Immature natural killer cell (primary cell): ENCODE measurements around the gene PPP1R36. TPM values are rescaled to one million over a fixed set of nuclear protein-coding genes. Genes with fewer than 3 reads are reported as not detected.

Experiments
- DNase-seq, 3 donors: peaks; one replicate each; pipeline ENCODE4 v3.0.0; 2022; ENCODE audit warnings: mixed read lengths in 1 of 3
- H3K27ac Mint-ChIP-seq, 6 donors: one replicate each; pipeline ENCODE4 v1.8.0; 2020; ENCODE audit warnings: mixed read lengths in 6 of 6, mild to moderate bottlenecking in 5 of 6, inconsistent platforms in 4 of 6, moderate library complexity in 3 of 6
- H3K27me3 Mint-ChIP-seq, 3 donors: one replicate each; pipeline ENCODE4 v1.8.0; 2020 to 2021; ENCODE audit warnings: low read depth in 3 of 3, mild to moderate bottlenecking in 3 of 3, mixed read lengths in 3 of 3, moderate library complexity in 3 of 3, inconsistent platforms in 1 of 3
- H3K36me3 Mint-ChIP-seq, 3 donors: one replicate each; pipeline ENCODE4 v1.8.0; 2020; ENCODE audit warnings: mixed read lengths in 3 of 3, inconsistent platforms in 2 of 3, mild to moderate bottlenecking in 2 of 3
- H3K4me1 Mint-ChIP-seq, 2 donors: one replicate each; pipeline ENCODE4 v1.8.0; 2020; ENCODE audit warnings: inconsistent platforms in 2 of 2, mild to moderate bottlenecking in 2 of 2, mixed read lengths in 2 of 2, moderate library complexity in 1 of 2
- H3K4me3 Mint-ChIP-seq, 5 donors: one replicate each; pipeline ENCODE4 v1.8.0; 2020; ENCODE audit warnings: mild to moderate bottlenecking in 5 of 5, mixed read lengths in 5 of 5, inconsistent platforms in 3 of 5, moderate library complexity in 3 of 5
- H3K9me3 Mint-ChIP-seq, 6 donors: one replicate each; pipeline ENCODE4 v1.8.0; 2020; ENCODE audit warnings: mild to moderate bottlenecking in 6 of 6, mixed read lengths in 6 of 6, inconsistent platforms in 4 of 6, moderate library complexity in 3 of 6
- polyA plus RNA-seq, 3 donors: library from polyadenylated mRNA; unstranded; fragments of 300-500 nt; fragmentation: Illumina TruSeq; gene quantifications; one replicate each; pipeline ENCODE4 v1.2.3, GENCODE V29; 2021

PPP1R36 gene
- polyA plus RNA-seq, 3 donors from 2014 or later: 0.47 to 0.81 TPM; not detected in 1

DNA sequence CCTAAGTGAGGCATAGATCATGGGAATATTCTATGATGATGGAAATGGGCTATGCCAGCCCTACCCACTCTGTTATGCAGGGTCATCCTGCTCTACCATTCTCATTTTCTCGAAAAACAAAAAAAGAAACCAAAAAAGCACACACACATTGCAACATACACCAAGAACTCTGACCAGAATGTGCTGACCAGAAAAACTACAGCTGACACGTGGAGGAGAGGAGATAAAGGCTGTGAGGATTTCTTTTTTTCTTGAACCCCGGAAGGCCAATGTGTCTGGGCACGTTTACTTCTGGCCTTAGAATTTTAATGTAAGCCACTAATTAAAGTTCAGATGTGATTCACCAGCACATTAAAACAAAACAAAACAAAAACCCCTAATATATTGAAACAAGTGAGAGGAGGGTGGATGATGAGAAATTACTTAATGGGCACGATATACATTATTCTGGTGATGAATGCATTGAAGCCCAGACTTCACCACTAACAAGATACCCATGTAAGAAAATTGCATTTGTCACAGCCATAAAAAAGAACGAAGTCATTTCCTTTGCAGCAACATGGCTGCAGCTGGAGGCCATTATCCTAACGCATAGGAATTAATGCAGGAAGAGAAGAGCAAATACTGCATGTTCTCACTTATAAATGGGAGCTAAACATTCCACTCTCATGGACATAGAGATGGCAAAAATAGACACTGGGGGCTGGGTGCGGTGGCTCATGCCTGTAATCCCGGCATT, 88.1 kb downstream of the PPP1R36 start:
- DNase-seq: no peak
- peaks cover 0 to 4% (median 1%) of the 10 kb centered on the region in 3 donors for H3K27me3 Mint-ChIP-seq
- no peak overlapping the region for H3K27ac Mint-ChIP-seq
- no peak overlapping the region for H3K4me3 Mint-ChIP-seq
- no peaks in the 10 kb centered on the region for H3K9me3 Mint-ChIP-seq
- no peaks in the 10 kb centered on the region for H3K36me3 Mint-ChIP-seq
- H3K4me1 Mint-ChIP-seq: peaks cover 0 to 6% of the 10 kb centered on the region in 2 donors

GRCh38 chr14:64638625-64639024, 88.9 kb downstream of the PPP1R36 start:
- Mint-ChIP-seq H3K27me3 (peaks cover 0 to 4% (median 1%) of the 10 kb centered on the region in 3 donors), H3K27ac (no peak overlapping the region), H3K36me3 (no peaks in the 10 kb centered on the region), H3K9me3 (no peaks in the 10 kb centered on the region), H3K4me3 (no peak overlapping the region), H3K4me1 (peaks cover 0 to 6% of the 10 kb centered on the region in 2 donors)
- DNase-seq: no peak

Other genes starting within 250 kb of the PPP1R36 start
- 10 to 100 TPM; 28.0 to 49.0 (median 42.7) TPM for gene MTHFD1, start 161.6 kb upstream of the PPP1R36 start, polyA plus RNA-seq
- gene AKAP5, start 84.5 kb upstream of the PPP1R36 start, polyA plus RNA-seq: 1 to 10 TPM; 1.5 to 5.8 (median 4.2) TPM
- 10 to 100 TPM in 2 of 3 donors, 1 to 10 TPM in 1; 9.9 to 23.1 (median 15.3) TPM for gene ZBTB25, start 46.1 kb upstream of the PPP1R36 start, polyA plus RNA-seq
- gene ZBTB1, start 45.2 kb upstream of the PPP1R36 start, polyA plus RNA-seq: 100 to 1,000 TPM in 1 of 3 donors, 10 to 100 TPM in 2; 53.5 to 123 (median 70.9) TPM
- gene HSPA2, start 9.2 kb upstream of the PPP1R36 start, polyA plus RNA-seq: 1 to 10 TPM in 1 of 3 donors, under 1 TPM in 2; 0.11 to 1.2 (median 0.73) TPM
- 100 to 1,000 TPM in 1 of 3 donors, 10 to 100 TPM in 2; 36.8 to 216 (median 71.4) TPM for gene PLEKHG3, start 154.5 kb downstream of the PPP1R36 start, polyA plus RNA-seq